Kidney (tissue), 14 donors: ENCODE results near the gene CD55. TPM values are rescaled to one million over a fixed set of nuclear protein-coding genes. Genes with fewer than 3 reads are reported as not detected.

Experiments
- DNase-seq, 5 donors: peaks; one replicate each; pipeline ENCODE4 v3.0.0-alpha.2; 2013 to 2020
- FAIRE-seq: peaks from 2 replicates; lab custom pipeline; 2012; peaks lifted over from hg19 to GRCh38; lab: Jason Lieb, UNC
- H3K27ac ChIP-seq, 2 donors: one replicate each; pipeline ENCODE4 v1.7.0; 2013; ENCODE audit warnings: low read depth in 2 of 2, low read length in 2 of 2, inconsistent platforms in 1 of 2
- H3K27me3 ChIP-seq: one replicate; pipeline ENCODE4 v1.7.1; 2013; ENCODE audit warnings: low read length, inconsistent platforms; ENCODE audit not compliant: control insufficient read depth, insufficient read depth
- H3K36me3 ChIP-seq, 3 donors: one replicate each; pipeline versions ENCODE4 v1.7.0 to v1.7.1; 2013; ENCODE audit warnings: low read length in 3 of 3, control low read depth in 1 of 3, inconsistent platforms in 1 of 3; ENCODE audit not compliant: insufficient read depth in 3 of 3, control insufficient read depth in 2 of 3
- H3K4me1 ChIP-seq, 3 donors: one replicate each; pipeline versions ENCODE4 v1.7.0 to v1.7.1; 2013; ENCODE audit warnings: low read length in 3 of 3, inconsistent platforms in 1 of 3, low read depth in 1 of 3; ENCODE audit not compliant: control insufficient read depth in 2 of 3, insufficient read depth in 2 of 3
- H3K4me3 ChIP-seq, 3 donors: one replicate each; pipeline versions ENCODE4 v1.7.0 to v1.8.1; 2013; ENCODE audit warnings: low read length in 3 of 3, control low read depth in 1 of 3, inconsistent platforms in 1 of 3
- H3K9ac ChIP-seq, 3 donors: one replicate each; pipeline versions ENCODE4 v1.7.0 to v1.7.1; 2013; ENCODE audit warnings: low read length in 3 of 3, control low read depth in 1 of 3, inconsistent platforms in 1 of 3
- H3K9me3 ChIP-seq, 3 donors: one replicate each; pipeline versions ENCODE4 v1.7.0 to v1.7.1; 2013; ENCODE audit warnings: low read length in 3 of 3, control low read depth in 1 of 3, inconsistent platforms in 1 of 3; ENCODE audit not compliant: control insufficient read depth in 2 of 3, insufficient read depth in 1 of 3
- CTCF ChIP-seq: IDR thresholded peaks from 3 replicates; pipeline ENCODE4 v1.5.1; 2012; ENCODE audit warnings: mild to moderate bottlenecking, moderate library complexity, borderline replicate concordance; ENCODE audit not compliant: insufficient read depth; ENCODE audit errors: extremely low read depth
- intact Hi-C: fragments of 100-400 bp; cut with DNase I; formaldehyde crosslinking; loops from one replicate; pipeline ENCODE4 v1.11.1; 2022
- polyA plus RNA-seq: library from polyadenylated mRNA; stranded (reverse); fragments of 350-450 nt; fragmentation: Illumina TruSeq; extraction: RNeasy Lipid Tissue Mini Kit (QIAGEN cat#74804); gene quantifications from one replicate; pipeline ENCODE4 v1.2.3, GENCODE V29; 2014; ENCODE audit warnings: low read depth, low replicate concordance; ENCODE audit not compliant: insufficient read depth
- total RNA-seq: library from RNA; stranded (reverse); fragmentation: NEBNext Ultra II Directional; extraction: Animal tissue kit (Norgen Biotek cat#: 25700); gene quantifications from one replicate; pipeline ENCODE4 v1.2.1, GENCODE V29; 2021
- donor health status: control.
- donor health status: control.
- donor health status: control.
- donor health status: control.
- donor health status: control.
- donor health status: DM: yes; HTN: yes; CAD: no.
- donor health status: Normal renal cell carcinoma (clear cell type).

CD55 gene
- total and polyA plus RNA-seq, 2 donors from 2014 or later = 28.8 to 69.5 TPM

- Histone ChIP-seq H3K9ac (no peak overlapping the region), H3K27ac (no peak overlapping the region), H3K4me1 (no peaks in the 10 kb centered on the region), H3K4me3 (no peak overlapping the region), H3K9me3 (no peaks in the 10 kb centered on the region), H3K36me3 (no peaks in the 10 kb centered on the region), H3K27me3 (no peaks in the 10 kb centered on the region)
- no peak for TF ChIP-seq CTCF
- DNase-seq (no peak), FAIRE-seq (no peak)
- intact Hi-C loops = no loop called here
Observed at GRCh38 chr1:207302618-207303393, 18.7 kb upstream of the CD55 start.

GRCh38 chr1:207304710-207305488 lies 16.6 kb upstream of the CD55 start:
- no peak for DNase-seq
- no peak for FAIRE-seq
- H3K36me3 ChIP-seq = no peaks in the 10 kb centered on the region
- no peaks in the 10 kb centered on the region for H3K9me3 ChIP-seq
- no peak overlapping the region for H3K9ac ChIP-seq
- no peaks in the 10 kb centered on the region for H3K4me1 ChIP-seq
- intact Hi-C loops = no loop called here
- H3K4me3 ChIP-seq = no peak overlapping the region
- TF ChIP-seq CTCF = no peak
- no peaks in the 10 kb centered on the region for H3K27me3 ChIP-seq
- no peak overlapping the region for H3K27ac ChIP-seq

- no peak overlapping the region for H3K27ac ChIP-seq
- DNase-seq (no peak), FAIRE-seq (no peak)
- no peaks in the 10 kb centered on the region for H3K9me3 ChIP-seq
- no peaks in the 10 kb centered on the region for H3K36me3 ChIP-seq
- H3K27me3 ChIP-seq = no peaks in the 10 kb centered on the region
- no peak for TF ChIP-seq CTCF
- H3K4me3 ChIP-seq = no peak overlapping the region
- no peaks in the 10 kb centered on the region for H3K4me1 ChIP-seq
- H3K9ac ChIP-seq = no peak overlapping the region
- intact Hi-C loops = no loop called here
Observed at GRCh38 chr1:207305489-207305873, 16.0 kb upstream of the CD55 start.
